ENCODE results near the gene URB1. TPM values are rescaled to one million over a fixed set of nuclear protein-coding genes. Genes with fewer than 3 reads are reported as not detected.

Gene URB1
- total RNA-seq, 2 donors from 2014 or later = 15.4 to 16.7 TPM

- Mint-ChIP-seq H3K27ac (no peak overlapping the region), H3K27me3 (ENCODE audit: low read depth) (no peaks in the 10 kb centered on the region), H3K9me3 (no peaks in the 10 kb centered on the region), H3K4me3 (no peak overlapping the region), H3K4me1 (ENCODE audit: low read depth) (no peaks in the 10 kb centered on the region), H3K36me3 (ENCODE audit: insufficient read depth in 2 of 2) (peaks cover 12 to 32% of the 10 kb centered on the region in 2 donors)
- no peak for DNase-seq
- ATAC-seq (replicated peaks in 1 of 2) = no peak
Observed at GRCh38 chr21:32338209-32338921, 54.4 kb downstream of the URB1 start.

GRCh38 chr21:32337206-32337605 lies 55.6 kb downstream of the URB1 start:
- Mint-ChIP-seq H3K4me3 (no peak overlapping the region), H3K36me3 (ENCODE audit: insufficient read depth in 2 of 2) (peaks cover 8 to 31% of the 10 kb centered on the region in 2 donors)

GRCh38 chr21:32336711-32337110 lies 56.1 kb downstream of the URB1 start:
- H3K27me3 Mint-ChIP-seq (ENCODE audit: low read depth) = no peaks in the 10 kb centered on the region
- ATAC-seq (replicated peaks in 1 of 2) = no peak
- H3K9me3 Mint-ChIP-seq = no peaks in the 10 kb centered on the region
- H3K27ac Mint-ChIP-seq = no peak overlapping the region
- DNase-seq = no peak
- H3K4me3 Mint-ChIP-seq = no peak overlapping the region
- H3K4me1 Mint-ChIP-seq (ENCODE audit: low read depth) = no peaks in the 10 kb centered on the region
- H3K36me3 Mint-ChIP-seq (ENCODE audit: insufficient read depth in 2 of 2) = peaks cover 8 to 32% of the 10 kb centered on the region in 2 donors

More at GRCh38 chr21:32337206-32337605, 55.6 kb downstream of the URB1 start:
- Mint-ChIP-seq H3K27me3 (ENCODE audit: low read depth) (no peaks in the 10 kb centered on the region), H3K27ac (no peak overlapping the region), H3K4me1 (ENCODE audit: low read depth) (no peaks in the 10 kb centered on the region), H3K9me3 (no peaks in the 10 kb centered on the region)
- ATAC-seq (replicated peaks in 1 of 2) = no peak
- DNase-seq = no peak

DNA sequence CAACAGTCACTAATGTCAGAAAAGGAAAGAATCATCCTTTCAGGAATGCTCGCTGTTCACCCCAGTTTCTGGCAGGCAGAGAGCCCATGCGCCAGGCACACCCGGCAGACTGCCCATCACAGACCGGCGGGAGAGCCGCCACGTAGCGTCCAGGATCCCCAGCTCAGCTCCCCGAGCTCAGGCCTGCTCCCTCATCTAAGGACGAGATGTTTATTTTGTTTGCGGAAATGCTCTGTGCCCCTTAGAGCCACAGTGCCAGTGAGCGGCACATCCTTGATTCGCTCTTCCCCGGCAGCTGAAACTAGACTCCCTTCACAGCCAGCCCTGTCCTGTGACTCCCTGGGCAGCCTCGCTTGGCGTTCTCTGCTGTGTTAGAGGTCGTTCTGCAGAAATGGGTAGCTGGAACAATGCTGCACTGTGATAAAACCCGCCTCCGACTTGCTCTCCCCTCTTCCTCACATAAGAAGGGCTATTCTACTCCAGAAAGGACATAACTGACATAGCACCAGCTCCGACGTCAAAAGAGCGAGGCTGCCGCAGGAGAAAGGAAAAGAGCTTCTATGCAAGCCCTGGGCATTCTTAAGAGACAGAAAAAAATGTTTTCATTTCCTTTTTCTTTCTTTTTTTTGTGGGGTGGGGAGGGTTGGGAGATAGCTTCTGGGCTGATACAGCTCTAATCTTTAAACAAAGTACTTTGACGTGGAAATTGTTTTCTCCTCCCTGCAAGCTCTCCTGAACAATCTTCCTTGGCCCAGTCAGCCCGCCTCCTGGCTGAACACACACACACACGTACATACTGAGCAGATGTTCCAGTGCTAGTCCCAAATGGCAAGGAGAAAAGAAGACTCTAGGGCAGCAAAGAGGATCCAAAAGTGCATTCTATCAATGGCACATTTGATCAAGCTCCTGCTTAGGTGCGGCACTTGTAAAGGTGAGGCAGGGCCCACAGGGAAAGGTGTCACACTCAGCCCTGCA lies 56.9 kb downstream of the URB1 start:
- H3K9me3 Mint-ChIP-seq = no peaks in the 10 kb centered on the region
- H3K4me3 Mint-ChIP-seq = no peak overlapping the region
- no peak overlapping the region for H3K27ac Mint-ChIP-seq
- DNase-seq (no peak), ATAC-seq (replicated peaks in 1 of 2) (no peak)
- H3K4me1 Mint-ChIP-seq (ENCODE audit: low read depth) = no peaks in the 10 kb centered on the region
- peaks cover 8 to 35% of the 10 kb centered on the region in 2 donors for H3K36me3 Mint-ChIP-seq (ENCODE audit: insufficient read depth in 2 of 2)
- H3K27me3 Mint-ChIP-seq (ENCODE audit: low read depth) = no peaks in the 10 kb centered on the region

DNA sequence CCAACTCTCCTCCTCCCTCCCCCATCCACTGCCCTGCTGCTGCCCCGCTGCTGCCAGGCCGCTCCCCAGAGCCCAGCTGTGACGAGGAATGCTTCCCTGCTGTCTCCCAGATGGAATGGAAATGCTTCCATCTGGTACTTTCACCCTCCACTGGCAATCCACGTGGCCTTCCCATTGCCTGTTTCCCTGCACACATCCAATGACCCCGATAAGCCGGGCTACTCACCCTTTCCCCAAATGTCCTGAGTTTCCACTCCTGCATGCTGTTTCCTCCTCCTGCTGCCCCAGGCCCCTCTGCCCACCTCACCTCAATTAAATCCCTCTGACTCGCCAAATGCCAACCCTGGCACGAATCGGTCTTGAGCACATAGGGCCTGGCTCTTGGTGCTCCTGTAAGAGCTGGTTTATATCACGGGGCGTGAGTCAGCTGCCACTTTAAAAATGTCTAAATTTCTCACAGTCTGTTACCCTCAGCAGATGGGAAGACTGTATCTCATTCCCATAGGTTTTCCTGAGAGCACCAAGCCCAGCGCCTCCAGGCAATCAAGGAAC lies 57.8 kb downstream of the URB1 start:
- Mint-ChIP-seq H3K4me3 (no peak overlapping the region), H3K36me3 (ENCODE audit: insufficient read depth in 2 of 2) (peaks cover 8 to 41% of the 10 kb centered on the region in 2 donors)

GRCh38 chr21:32333953-32334673 lies 58.7 kb downstream of the URB1 start:
- no peak for ATAC-seq (replicated peaks in 1 of 2)
- Mint-ChIP-seq H3K4me1 (ENCODE audit: low read depth) (no peaks in the 10 kb centered on the region), H3K36me3 (ENCODE audit: insufficient read depth in 2 of 2) (peaks cover 11 to 38% of the 10 kb centered on the region in 2 donors), H3K9me3 (no peaks in the 10 kb centered on the region), H3K27me3 (ENCODE audit: low read depth) (no peaks in the 10 kb centered on the region), H3K4me3 (no peak overlapping the region), H3K27ac (no peak overlapping the region)
- no peak for DNase-seq

More for the DNA sequence above, 57.8 kb downstream of the URB1 start:
- Mint-ChIP-seq H3K27me3 (ENCODE audit: low read depth) (no peaks in the 10 kb centered on the region), H3K27ac (no peak overlapping the region), H3K4me1 (ENCODE audit: low read depth) (no peaks in the 10 kb centered on the region), H3K9me3 (no peaks in the 10 kb centered on the region)
- no peak for DNase-seq
- ATAC-seq (replicated peaks in 1 of 2) = no peak

GRCh38 chr21:32332463-32332951 lies 60.3 kb downstream of the URB1 start:
- no peaks in the 10 kb centered on the region for H3K27me3 Mint-ChIP-seq (ENCODE audit: low read depth)
- no peak for ATAC-seq (replicated peaks in 1 of 2)
- H3K36me3 Mint-ChIP-seq (ENCODE audit: insufficient read depth in 2 of 2) = peaks cover 11 to 32% of the 10 kb centered on the region in 2 donors
- H3K27ac Mint-ChIP-seq = no peak overlapping the region
- no peaks in the 10 kb centered on the region for H3K4me1 Mint-ChIP-seq (ENCODE audit: low read depth)
- DNase-seq = no peak
- no peak overlapping the region for H3K4me3 Mint-ChIP-seq
- no peaks in the 10 kb centered on the region for H3K9me3 Mint-ChIP-seq

DNA sequence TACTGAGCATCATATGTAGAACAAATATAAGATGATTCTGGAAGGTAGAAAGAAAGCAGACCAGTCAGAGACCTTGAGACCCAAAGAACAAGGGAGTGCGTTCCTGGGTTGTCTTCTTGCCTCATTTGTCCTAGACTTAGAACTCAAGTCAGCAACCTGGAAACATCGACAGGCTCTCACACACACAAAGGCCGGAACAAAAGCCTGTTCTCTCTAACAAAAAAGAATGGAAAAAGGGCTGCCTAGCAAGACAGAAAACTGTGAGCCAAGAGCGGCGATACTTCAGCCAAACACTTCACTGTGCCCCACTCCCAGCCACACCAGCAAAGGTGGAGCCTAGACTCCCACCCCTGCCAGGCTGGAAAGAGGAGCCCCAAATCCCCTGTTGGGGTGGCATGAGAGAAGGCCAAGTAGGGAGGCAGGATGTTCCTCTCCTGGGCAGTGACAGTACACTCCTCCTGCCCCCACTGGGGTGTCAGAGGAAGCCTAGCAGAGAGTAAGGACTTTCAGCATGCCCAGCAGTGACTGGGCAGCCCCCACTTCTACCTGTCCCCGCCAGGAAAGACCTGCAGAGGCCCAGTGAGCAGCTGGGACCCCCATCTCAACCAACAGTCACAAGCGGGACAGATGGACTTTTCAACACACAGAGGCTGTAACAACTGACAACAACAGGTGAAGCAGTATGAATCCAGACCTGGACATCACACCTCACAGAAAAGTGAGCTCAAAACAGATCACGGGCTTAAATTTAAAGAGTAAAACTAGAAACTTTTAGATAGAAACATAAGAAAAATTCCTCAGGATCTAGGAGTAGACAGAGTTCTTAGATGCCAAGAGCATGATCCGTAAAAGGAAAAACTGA lies 61.1 kb downstream of the URB1 start:
- Mint-ChIP-seq H3K27me3 (ENCODE audit: low read depth) (no peaks in the 10 kb centered on the region), H3K9me3 (no peaks in the 10 kb centered on the region), H3K27ac (peak overlapping the region; percentile 44), H3K36me3 (ENCODE audit: insufficient read depth in 2 of 2) (peaks cover 13 to 37% of the 10 kb centered on the region in 2 donors), H3K4me3 (no peak overlapping the region), H3K4me1 (ENCODE audit: low read depth) (peaks cover under 1% of the 10 kb centered on the region)
- ATAC-seq (replicated peaks in 1 of 2) (no peak), DNase-seq (no peak)

DNA sequence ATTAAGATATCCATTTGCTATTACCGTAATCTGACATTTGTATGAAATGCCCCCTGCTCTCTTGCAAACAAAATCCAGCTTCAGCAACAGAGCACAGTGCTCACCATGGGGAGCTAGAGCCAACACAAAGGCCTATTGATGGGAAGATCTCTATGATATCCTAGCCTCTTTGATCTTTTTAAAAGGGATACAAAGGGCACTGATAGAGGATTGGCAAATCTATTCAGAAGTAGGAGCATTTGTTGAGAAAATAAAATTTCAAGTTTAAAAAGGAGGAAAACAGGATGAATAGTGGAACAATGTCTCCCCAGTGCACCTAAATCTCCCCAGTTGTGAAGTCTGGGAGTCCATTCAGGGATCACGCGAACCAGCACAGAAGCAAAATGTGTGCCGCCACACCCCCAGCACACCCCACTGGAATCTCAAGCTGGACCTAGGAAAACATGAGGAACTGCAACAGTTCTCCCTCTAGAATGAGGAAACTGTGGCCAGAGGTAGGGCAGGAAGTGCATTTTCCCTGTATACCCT lies 62.0 kb downstream of the URB1 start:
- no peaks in the 10 kb centered on the region for H3K9me3 Mint-ChIP-seq

DNA sequence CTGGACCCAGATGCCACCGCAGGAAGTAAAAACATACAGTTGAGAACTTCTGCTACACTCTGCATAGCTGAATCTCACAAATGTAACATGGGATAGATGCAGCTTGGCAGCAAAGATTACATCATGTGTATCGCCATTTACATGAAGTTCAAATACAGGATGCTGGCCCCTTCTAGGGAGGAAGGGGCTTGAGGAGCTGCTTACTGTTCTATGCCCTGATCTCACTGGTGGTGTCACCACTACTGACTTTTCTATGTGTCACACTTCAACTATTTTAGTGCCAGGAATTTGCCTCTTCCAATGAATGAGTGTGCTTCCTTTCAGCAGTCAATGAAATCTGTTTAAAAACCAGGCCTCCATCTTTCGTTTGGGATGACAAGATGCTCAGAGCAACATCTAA lies 63.0 kb downstream of the URB1 start:
- no peak for ATAC-seq (replicated peaks in 1 of 2)
- peaks cover 11 to 43% of the 10 kb centered on the region in 2 donors for H3K36me3 Mint-ChIP-seq (ENCODE audit: insufficient read depth in 2 of 2)
- H3K9me3 Mint-ChIP-seq = no peaks in the 10 kb centered on the region
- no peak overlapping the region for H3K27ac Mint-ChIP-seq
- no peak overlapping the region for H3K4me3 Mint-ChIP-seq
- DNase-seq = no peak
- peaks cover 7% of the 10 kb centered on the region for H3K4me1 Mint-ChIP-seq (ENCODE audit: low read depth)
- no peaks in the 10 kb centered on the region for H3K27me3 Mint-ChIP-seq (ENCODE audit: low read depth)

More for the DNA sequence above, 62.0 kb downstream of the URB1 start:
- Mint-ChIP-seq H3K4me3 (no peak overlapping the region), H3K27ac (no peak overlapping the region), H3K4me1 (ENCODE audit: low read depth) (peaks cover 7% of the 10 kb centered on the region), H3K36me3 (ENCODE audit: insufficient read depth in 2 of 2) (peaks cover 11 to 40% of the 10 kb centered on the region in 2 donors), H3K27me3 (ENCODE audit: low read depth) (no peaks in the 10 kb centered on the region)
- ATAC-seq (replicated peaks in 1 of 2) (no peak), DNase-seq (no peak)

GRCh38 chr21:32329331-32329730 lies 63.5 kb downstream of the URB1 start:
- no peaks in the 10 kb centered on the region for H3K27me3 Mint-ChIP-seq (ENCODE audit: low read depth)
- no peak overlapping the region for H3K4me3 Mint-ChIP-seq
- DNase-seq = no peak
- peaks cover 11 to 46% of the 10 kb centered on the region in 2 donors for H3K36me3 Mint-ChIP-seq (ENCODE audit: insufficient read depth in 2 of 2)
- peaks cover 7% of the 10 kb centered on the region for H3K4me1 Mint-ChIP-seq (ENCODE audit: low read depth)
- no peaks in the 10 kb centered on the region for H3K9me3 Mint-ChIP-seq
- no peak for ATAC-seq (replicated peaks in 1 of 2)
- H3K27ac Mint-ChIP-seq = no peak overlapping the region
